IMR-90 (cell line): ENCODE measurements around the gene CHN2. TPM values are rescaled to one million over a fixed set of nuclear protein-coding genes. Genes with fewer than 3 reads are reported as not detected.

ENCODE experiments used
- ATAC-seq: fragments of 200-7000 bp; cut with Tn5 transposase; 2 replicates; pipeline ENCODE4 v1.9.1; 2020; ENCODE audit warnings: low read depth, mild to moderate bottlenecking, moderate library complexity
- BruUV-seq: library from RNA; stranded (reverse); fragments of 400-500 nt; replicated peaks from 2 replicates; lab custom pipeline; 2021; lab: Mats Ljungman, UMichigan
- CTCF ChIA-PET: fragments of 300-600 bp; formaldehyde crosslinking; extraction: SDS; loops from one replicate; lab custom pipeline; 2021; ENCODE audit warnings: antibody characterized with exemption; lab: Yijun Ruan, JAX
- POLR2A ChIA-PET: fragments of 300-600 bp; sonication (Branson Sonifier 250); formaldehyde crosslinking; loops from one replicate; lab custom pipeline; 2022; ENCODE audit warnings: antibody characterized with exemption; ENCODE audit not compliant: unreplicated experiment; lab: Charles Lee
- DNase-seq: peaks from one replicate; pipeline ENCODE4 v3.0.0; 2013
- H2AFZ ChIP-seq: replicated peaks from 2 replicates; pipeline ENCODE3; 2013; ENCODE audit warnings: low read length, mild to moderate bottlenecking; ENCODE audit not compliant: poor library complexity
- H2AK5ac ChIP-seq: 2 replicates; pipeline ENCODE4 v1.6.1; 2013; ENCODE audit warnings: low read depth, low read length, inconsistent platforms
- H2AK9ac ChIP-seq: replicated peaks from 2 replicates; pipeline ENCODE3; 2013; ENCODE audit warnings: mild to moderate bottlenecking, low read depth, low read length, moderate library complexity; ENCODE audit not compliant: poor library complexity
- H2BK120ac ChIP-seq: 2 replicates; pipeline ENCODE4 v1.6.1; 2013; ENCODE audit warnings: low read depth, low read length, inconsistent platforms
- H2BK15ac ChIP-seq: 3 replicates; pipeline ENCODE4 v1.6.1; 2013; ENCODE audit warnings: low read depth, low read length, inconsistent platforms
- H2BK20ac ChIP-seq: 2 replicates; pipeline ENCODE4 v1.6.1; 2013; ENCODE audit warnings: low read depth, mild to moderate bottlenecking, inconsistent platforms, low read length, moderate library complexity
- H2BK5ac ChIP-seq: 2 replicates; pipeline ENCODE4 v1.6.1; 2013; ENCODE audit warnings: mild to moderate bottlenecking, low read depth, low read length, inconsistent platforms; ENCODE audit not compliant: poor library complexity, severe bottlenecking
- H3K14ac ChIP-seq: replicated peaks from 2 replicates; pipeline ENCODE4 v1.6.1; 2013; ENCODE audit warnings: low read depth, low read length, inconsistent platforms
- H3K18ac ChIP-seq: 2 replicates; pipeline ENCODE4 v1.6.1; 2013; ENCODE audit warnings: low read depth, low read length, control low read depth
- H3K23ac ChIP-seq: 2 replicates; pipeline ENCODE4 v1.6.1; 2013; ENCODE audit warnings: low read depth, low read length, inconsistent platforms
- H3K27ac ChIP-seq: 2 replicates; pipeline ENCODE4 v1.5.1; 2013; ENCODE audit warnings: mild to moderate bottlenecking, control low read depth, low read length; ENCODE audit not compliant: insufficient read depth
- H3K27me3 ChIP-seq: 2 replicates; pipeline ENCODE4 v1.6.1; 2013; ENCODE audit warnings: low read length; ENCODE audit not compliant: control insufficient read depth, insufficient read depth
- H3K36me3 ChIP-seq: 2 replicates; pipeline ENCODE4 v1.6.1; 2013; ENCODE audit warnings: low read length, mixed read lengths; ENCODE audit not compliant: control insufficient read depth, insufficient read depth
- H3K4ac ChIP-seq: 2 replicates; pipeline ENCODE4 v1.6.1; 2013; ENCODE audit warnings: low read depth, low read length, inconsistent platforms
- H3K4me1 ChIP-seq: 2 replicates; pipeline ENCODE4 v1.6.1; 2013; ENCODE audit warnings: low read length, mixed read lengths; ENCODE audit not compliant: control insufficient read depth, insufficient read depth
- H3K4me2 ChIP-seq: 2 replicates; pipeline ENCODE4 v1.6.1; 2013; ENCODE audit warnings: low read depth, mild to moderate bottlenecking, control low read depth, low read length, moderate library complexity
- H3K4me3 ChIP-seq: 2 replicates; pipeline ENCODE4 v1.5.1; 2013; ENCODE audit warnings: low read depth, mild to moderate bottlenecking, control low read depth, low read length, moderate library complexity; ENCODE audit not compliant: insufficient read depth
- H3K56ac ChIP-seq: 2 replicates; pipeline ENCODE4 v1.6.1; 2013; ENCODE audit warnings: low read length, inconsistent platforms; ENCODE audit not compliant: insufficient read depth; ENCODE audit errors: extremely low read depth
- H3K79me1 ChIP-seq, 2 experiments: 2 replicates each; pipeline ENCODE4 v1.6.1; 2013; ENCODE audit warnings: low read length in 2 of 2, inconsistent platforms in 1 of 2, low read depth in 1 of 2
- H3K9ac ChIP-seq: 2 replicates; pipeline ENCODE4 v1.6.1; 2013; ENCODE audit warnings: low read depth, low read length, control low read depth
- H3K9me1 ChIP-seq: 2 replicates; pipeline ENCODE4 v1.6.1; 2013; ENCODE audit warnings: low read length, inconsistent platforms; ENCODE audit not compliant: insufficient read depth
- H3K9me3 ChIP-seq: 2 replicates; pipeline ENCODE4 v1.6.1; 2013; ENCODE audit warnings: low read length; ENCODE audit not compliant: control insufficient read depth, insufficient read depth
- H4K20me1 ChIP-seq: 2 replicates; pipeline ENCODE4 v1.6.1; 2013; ENCODE audit warnings: low read length, inconsistent platforms; ENCODE audit not compliant: insufficient read depth
- H4K5ac ChIP-seq: 2 replicates; pipeline ENCODE4 v1.6.1; 2013; ENCODE audit warnings: mild to moderate bottlenecking, low read depth, low read length, control low read depth
- H4K8ac ChIP-seq, 2 experiments: 2 replicates each; pipeline ENCODE4 v1.6.1; 2013; ENCODE audit warnings: low read depth in 2 of 2, low read length in 2 of 2, control low read depth in 1 of 2, inconsistent platforms in 1 of 2
- H4K91ac ChIP-seq: 2 replicates; pipeline ENCODE4 v1.6.1; 2013; ENCODE audit warnings: low read depth, low read length, inconsistent platforms; ENCODE audit not compliant: insufficient read depth
- BHLHE40 ChIP-seq: fragments of 150-350 bp; IDR thresholded peaks from 2 replicates; pipeline ENCODE4 v1.6.1; 2016; ENCODE audit warnings: mild to moderate bottlenecking, low read depth, low read length
- CEBPB ChIP-seq: IDR thresholded peaks from 2 replicates; pipeline ENCODE4 v1.6.1; 2012; ENCODE audit warnings: low read depth, low read length, improper control_type of control experiment
- CHD1 ChIP-seq: IDR thresholded peaks from 2 replicates; pipeline ENCODE4 v1.6.1; 2012; ENCODE audit warnings: low read depth, low read length, improper control_type of control experiment
- FOS ChIP-seq: fragments of 150-350 bp; IDR thresholded peaks from 2 replicates; pipeline ENCODE4 v1.6.1; 2016; ENCODE audit warnings: low read depth, low read length
- MAFK ChIP-seq: IDR thresholded peaks from 2 replicates; pipeline ENCODE4 v1.6.1; 2012; ENCODE audit warnings: low read depth, low read length, improper control_type of control experiment
- MAZ ChIP-seq: IDR thresholded peaks from 2 replicates; pipeline ENCODE4 v1.6.1; 2012; ENCODE audit warnings: low read depth, mild to moderate bottlenecking, low read length, improper control_type of control experiment, moderate library complexity, borderline replicate concordance
- MXI1 ChIP-seq: IDR thresholded peaks from 2 replicates; pipeline ENCODE4 v1.6.1; 2012; ENCODE audit warnings: low read depth, mild to moderate bottlenecking, low read length, moderate library complexity, borderline replicate concordance
- NFE2L2 ChIP-seq: fragments of 150-350 bp; IDR thresholded peaks from 2 replicates; pipeline ENCODE4 v1.6.1; 2016; ENCODE audit warnings: low read depth, mild to moderate bottlenecking, low read length
- POLR2A ChIP-seq: IDR thresholded peaks from 2 replicates; pipeline ENCODE4 v1.6.1; 2012; ENCODE audit warnings: mild to moderate bottlenecking, low read depth, low read length
- RAD21 ChIP-seq: IDR thresholded peaks from 2 replicates; pipeline ENCODE4 v1.6.1; 2012; ENCODE audit warnings: low read length, improper control_type of control experiment
- RCOR1 ChIP-seq: IDR thresholded peaks from 2 replicates; pipeline ENCODE4 v1.6.1; 2012; ENCODE audit warnings: mild to moderate bottlenecking, low read length, improper control_type of control experiment; ENCODE audit not compliant: insufficient replicate concordance
- RFX5 ChIP-seq: IDR thresholded peaks from 2 replicates; pipeline ENCODE4 v1.8.0; 2012; ENCODE audit warnings: low read depth, mild to moderate bottlenecking, low read length, moderate library complexity
- SMC3 ChIP-seq: fragments of 150-350 bp; IDR thresholded peaks from 2 replicates; pipeline ENCODE4 v1.6.1; 2016; ENCODE audit warnings: low read depth, mild to moderate bottlenecking, antibody characterized with exemption, low read length, moderate library complexity
- WGBS, 2 experiments: methylation state at CpG; one replicate each; pipeline versions ENCODE4 v1.1.5 to v1.1.7; 2013; ENCODE audit warnings: missing lambda C conversion rate in 2 of 2; ENCODE audit not compliant: insufficient read length in 1 of 2; ENCODE audit errors: extremely low coverage in 2 of 2; 5-methylcytosine and 5-hydroxymethylcytosine counted together
- dilution Hi-C: fragments of 300-500 bp; cut with HindIII; formaldehyde crosslinking; loops from one replicate; pipeline ENCODE4 v1.14.3; 2018; ENCODE audit warnings: low sequenced_read_pairs; ENCODE audit not compliant: unreplicated experiment
- in situ Hi-C: fragments of 300-500 bp; cut with MboI; formaldehyde crosslinking; loops from 3 replicates; pipeline ENCODE4 v1.14.3; 2019; ENCODE audit warnings: low sequenced_read_pairs, inconsistent platforms, mixed read lengths
- intact Hi-C: fragments of 100-400 bp; cut with micrococcal nuclease; formaldehyde crosslinking; loops from 2 replicates; pipeline ENCODE4 v1.10.0; 2022
- polyA plus RNA-seq, 3 experiments: library from polyadenylated mRNA; depleted of rRNA; stranded (reverse); fragments of >200 nt; gene quantifications; 2 replicates each; pipeline ENCODE4 v1.2.3, GENCODE V29; 2012; ENCODE audit warnings: low replicate concordance in 1 of 3
- total RNA-seq: library from RNA; depleted of rRNA; stranded (reverse); fragments of >200 nt; gene quantifications from 2 replicates; pipeline ENCODE4 v1.2.3, GENCODE V29; 2012
- TF ChIP-seq, protein P1 (sequence below): fragments of 150-350 bp; IDR thresholded peaks from 2 replicates; pipeline ENCODE4 v1.6.1; 2016; ENCODE audit warnings: low read depth, mild to moderate bottlenecking, low read length, moderate library complexity, borderline replicate concordance
- TF ChIP-seq, protein P2 (sequence below): fragments of 150-350 bp; IDR thresholded peaks from 2 replicates; pipeline ENCODE4 v1.6.1; 2017; ENCODE audit warnings: mild to moderate bottlenecking, antibody characterized with exemption, low read length, low read depth
- TF ChIP-seq, protein P3 (sequence below): conservative IDR thresholded peaks from 2 replicates; pipeline ENCODE4 v1.5.1; 2012; ENCODE audit warnings: mild to moderate bottlenecking, low read depth, low read length, improper control_type of control experiment

Gene CHN2
- total and polyA plus RNA-seq, 2 of the 4 experiments (the other 2 are of a cell fraction): not detected

DNA sequence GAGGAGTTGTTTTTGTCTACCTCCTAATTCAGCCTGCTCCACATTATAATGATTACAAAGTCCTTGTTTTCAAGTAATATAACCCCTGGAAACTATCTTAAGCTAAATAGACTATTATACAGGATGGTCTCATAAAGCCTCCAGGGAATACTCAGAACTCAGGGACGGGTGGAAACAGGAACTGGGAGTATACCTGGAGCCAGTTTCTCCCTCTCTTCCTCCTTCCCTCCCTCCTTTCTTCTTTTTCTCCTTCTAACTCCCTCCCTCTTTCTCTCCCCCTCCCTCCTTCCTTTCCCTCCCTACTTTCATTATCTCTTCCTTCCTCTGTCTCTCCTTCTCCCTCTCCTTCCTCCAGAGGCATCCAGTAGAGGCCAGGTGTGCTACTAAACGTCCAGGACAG lies 292.8 kb downstream of the CHN2 start:
- Histone ChIP-seq H3K18ac (no peak overlapping the region), H3K14ac (no peak overlapping the region), H3K9me3 (no peaks in the 10 kb centered on the region), H3K79me1 (no peaks in the 10 kb centered on the region), H2BK20ac (no peak overlapping the region), H3K36me3 (no peaks in the 10 kb centered on the region), H2AFZ (no peak overlapping the region), H3K27me3 (no peaks in the 10 kb centered on the region), H4K91ac (no peak overlapping the region), H3K4me3 (no peak overlapping the region), H3K23ac (no peak overlapping the region), H3K4ac (no peak overlapping the region), H3K27ac (no peak overlapping the region), H2BK15ac (no peak overlapping the region), H2BK120ac (no peak overlapping the region), H2BK5ac (no peak overlapping the region), H3K9ac (no peak overlapping the region), H3K4me1 (no peaks in the 10 kb centered on the region), H4K8ac (no peak overlapping the region), H2AK5ac (no peak overlapping the region), H3K4me2 (no peak overlapping the region), H4K5ac (no peak overlapping the region), H3K9me1 (no peaks in the 10 kb centered on the region), H2AK9ac (no peak overlapping the region), H3K56ac (no peak overlapping the region), H4K20me1 (no peaks in the 10 kb centered on the region)
- ATAC-seq (no peak), DNase-seq (no peak)
- intact Hi-C loops: loop anchor here (10.0 kb wide), 1 partner anchor 1503 kb away; no protein-coding TSS in a partner anchor
- dilution Hi-C loops: no loop called here
- BruUV-seq: no TSS peak
- no CpG with 5 or more reads among the region's 2 CpGs for WGBS, 2 experiments
- ChIA-PET CTCF (no interaction called here), POLR2A (no interaction called here)
- in situ Hi-C loops: no loop called here
- no peak for TF ChIP-seq MAZ
- TF ChIP-seq, protein P1, sequence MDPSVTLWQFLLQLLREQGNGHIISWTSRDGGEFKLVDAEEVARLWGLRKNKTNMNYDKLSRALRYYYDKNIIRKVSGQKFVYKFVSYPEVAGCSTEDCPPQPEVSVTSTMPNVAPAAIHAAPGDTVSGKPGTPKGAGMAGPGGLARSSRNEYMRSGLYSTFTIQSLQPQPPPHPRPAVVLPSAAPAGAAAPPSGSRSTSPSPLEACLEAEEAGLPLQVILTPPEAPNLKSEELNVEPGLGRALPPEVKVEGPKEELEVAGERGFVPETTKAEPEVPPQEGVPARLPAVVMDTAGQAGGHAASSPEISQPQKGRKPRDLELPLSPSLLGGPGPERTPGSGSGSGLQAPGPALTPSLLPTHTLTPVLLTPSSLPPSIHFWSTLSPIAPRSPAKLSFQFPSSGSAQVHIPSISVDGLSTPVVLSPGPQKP: no peak
- TF ChIP-seq CHD1: no peak
- no peak for TF ChIP-seq SMC3
- no peak for TF ChIP-seq BHLHE40
- TF ChIP-seq MAFK: no peak
- TF ChIP-seq RCOR1: no peak
- TF ChIP-seq FOS: no peak
- TF ChIP-seq POLR2A: no peak
- no peak for TF ChIP-seq MXI1
- TF ChIP-seq, protein P2, sequence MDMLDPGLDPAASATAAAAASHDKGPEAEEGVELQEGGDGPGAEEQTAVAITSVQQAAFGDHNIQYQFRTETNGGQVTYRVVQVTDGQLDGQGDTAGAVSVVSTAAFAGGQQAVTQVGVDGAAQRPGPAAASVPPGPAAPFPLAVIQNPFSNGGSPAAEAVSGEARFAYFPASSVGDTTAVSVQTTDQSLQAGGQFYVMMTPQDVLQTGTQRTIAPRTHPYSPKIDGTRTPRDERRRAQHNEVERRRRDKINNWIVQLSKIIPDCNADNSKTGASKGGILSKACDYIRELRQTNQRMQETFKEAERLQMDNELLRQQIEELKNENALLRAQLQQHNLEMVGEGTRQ: no peak
- no peak for TF ChIP-seq RAD21
- TF ChIP-seq CEBPB: no peak
- no peak for TF ChIP-seq NFE2L2
- TF ChIP-seq, protein P3, sequence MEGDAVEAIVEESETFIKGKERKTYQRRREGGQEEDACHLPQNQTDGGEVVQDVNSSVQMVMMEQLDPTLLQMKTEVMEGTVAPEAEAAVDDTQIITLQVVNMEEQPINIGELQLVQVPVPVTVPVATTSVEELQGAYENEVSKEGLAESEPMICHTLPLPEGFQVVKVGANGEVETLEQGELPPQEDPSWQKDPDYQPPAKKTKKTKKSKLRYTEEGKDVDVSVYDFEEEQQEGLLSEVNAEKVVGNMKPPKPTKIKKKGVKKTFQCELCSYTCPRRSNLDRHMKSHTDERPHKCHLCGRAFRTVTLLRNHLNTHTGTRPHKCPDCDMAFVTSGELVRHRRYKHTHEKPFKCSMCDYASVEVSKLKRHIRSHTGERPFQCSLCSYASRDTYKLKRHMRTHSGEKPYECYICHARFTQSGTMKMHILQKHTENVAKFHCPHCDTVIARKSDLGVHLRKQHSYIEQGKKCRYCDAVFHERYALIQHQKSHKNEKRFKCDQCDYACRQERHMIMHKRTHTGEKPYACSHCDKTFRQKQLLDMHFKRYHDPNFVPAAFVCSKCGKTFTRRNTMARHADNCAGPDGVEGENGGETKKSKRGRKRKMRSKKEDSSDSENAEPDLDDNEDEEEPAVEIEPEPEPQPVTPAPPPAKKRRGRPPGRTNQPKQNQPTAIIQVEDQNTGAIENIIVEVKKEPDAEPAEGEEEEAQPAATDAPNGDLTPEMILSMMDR: no peak
- TF ChIP-seq RFX5: no peak
